B cell (primary cell): ENCODE data around the gene LBH. TPM values are rescaled to one million over a fixed set of nuclear protein-coding genes. Genes with fewer than 3 reads are reported as not detected.

Experiments
- ATAC-seq: fragments of 200-7000 bp; cut with Tn5 transposase; one replicate; pipeline ENCODE4 v1.10.0; 2021; ENCODE audit warnings: low read depth, mild to moderate bottlenecking, moderate number of reproducible peaks, moderate library complexity
- CTCF ChIA-PET: fragments of 350-600 bp; sonication (Branson Sonifier 250); formaldehyde crosslinking; loops from one replicate; lab custom pipeline; 2021; ENCODE audit warnings: antibody characterized with exemption, inconsistent platforms; lab: Charles Lee
- POLR2A ChIA-PET: fragments of 350-600 bp; sonication (Branson Sonifier 250); formaldehyde crosslinking; loops from one replicate; lab custom pipeline; 2021; ENCODE audit warnings: antibody characterized with exemption; lab: Charles Lee
- DNase-seq: peaks from one replicate; pipeline ENCODE4 v3.0.0; 2013
- H2AFZ ChIP-seq: 2 replicates; pipeline ENCODE4 v1.6.1; 2012; ENCODE audit warnings: mild to moderate bottlenecking, low read depth, low read length; ENCODE audit not compliant: insufficient read depth, poor library complexity, severe bottlenecking
- H3K27ac ChIP-seq, 2 donors: 1 replicate in 1 of 2; 2 replicates in 1 of 2; pipeline ENCODE4 v1.5.1; 2012 to 2013; ENCODE audit warnings: low read length in 2 of 2, mild to moderate bottlenecking in 2 of 2, moderate library complexity in 1 of 2
- H3K27me3 ChIP-seq, 4 experiments: fragments of 200-600 bp in 1 of 4; sonication (generic) in 1 of 4; replicated peaks in 1 of 4; 1 replicate in 2 of 4; 2 replicates in 2 of 4; pipeline versions ENCODE4 v1.6.1 to v1.7.0; 2013 to 2016; ENCODE audit warnings: low read length in 3 of 4, mild to moderate bottlenecking in 2 of 4, mixed read lengths in 1 of 4, moderate library complexity in 1 of 4; ENCODE audit not compliant: insufficient read depth in 4 of 4, control insufficient read depth in 3 of 4; ENCODE audit errors: control extremely low read depth in 1 of 4
- H3K36me3 ChIP-seq, 2 experiments: replicated peaks in 1 of 2; 1 replicate in 1 of 2; 2 replicates in 1 of 2; pipeline versions ENCODE4 v1.6.1 to v1.7.1; 2013; ENCODE audit warnings: low read length in 1 of 2; ENCODE audit not compliant: insufficient read depth in 2 of 2, control insufficient read depth in 1 of 2; ENCODE audit errors: control extremely low read depth in 1 of 2, extremely low read depth in 1 of 2
- H3K4me1 ChIP-seq, 2 donors: fragments of 200-600 bp in 1 of 2; sonication (generic) in 1 of 2; 1 replicate in 1 of 2; 2 replicates in 1 of 2; pipeline versions ENCODE4 v1.5.1 to v1.6.1; 2013 to 2017; ENCODE audit warnings: low read length in 2 of 2; ENCODE audit not compliant: control insufficient read depth in 2 of 2, insufficient read depth in 2 of 2
- H3K4me2 ChIP-seq: replicated peaks from 2 replicates; pipeline ENCODE3; 2012; ENCODE audit warnings: mild to moderate bottlenecking, low read depth, low read length; ENCODE audit not compliant: poor library complexity, severe bottlenecking
- H3K4me3 ChIP-seq, 5 experiments: fragments of 200-600 bp in 1 of 5; sonication (generic) in 1 of 5; 1 replicate in 3 of 5; 2 replicates in 2 of 5; pipeline versions ENCODE4 v1.5.1 to v1.7.0; 2011 to 2016; ENCODE audit warnings: low read length in 4 of 5, mild to moderate bottlenecking in 4 of 5, low read depth in 2 of 5, control low read depth in 1 of 5, moderate library complexity in 1 of 5; ENCODE audit not compliant: insufficient read depth in 1 of 5; ENCODE audit errors: control extremely low read depth in 1 of 5, extremely low read depth in 1 of 5
- H3K79me2 ChIP-seq: fragments of 200-600 bp; sonication (generic); one replicate; pipeline ENCODE4 v1.6.0; 2016; ENCODE audit warnings: low read length; ENCODE audit not compliant: control insufficient read depth, insufficient read depth
- H3K9ac ChIP-seq: fragments of 200-600 bp; sonication (generic); 2 replicates; pipeline ENCODE4 v1.6.1; 2017; ENCODE audit warnings: mild to moderate bottlenecking, low read length, moderate library complexity
- H3K9me3 ChIP-seq, 3 donors: one replicate each; pipeline versions ENCODE4 v1.6.1 to v1.7.1; 2013; ENCODE audit warnings: low read length in 2 of 3; ENCODE audit not compliant: control insufficient read depth in 2 of 3, insufficient read depth in 1 of 3; ENCODE audit errors: control extremely low read depth in 1 of 3
- H4K20me1 ChIP-seq: 2 replicates; pipeline ENCODE4 v1.6.0; 2012; ENCODE audit warnings: mild to moderate bottlenecking, low read length; ENCODE audit not compliant: insufficient read depth, control insufficient read depth, poor library complexity, severe bottlenecking
- H3K27ac Mint-ChIP-seq: one replicate; pipeline ENCODE4 v1.8.0; 2021; ENCODE audit warnings: mixed read lengths
- H3K27me3 Mint-ChIP-seq: one replicate; pipeline ENCODE4 v1.8.0; 2021; ENCODE audit warnings: mixed read lengths
- H3K4me1 Mint-ChIP-seq: one replicate; pipeline ENCODE4 v1.8.0; 2021; ENCODE audit warnings: mixed read lengths
- H3K4me3 Mint-ChIP-seq: one replicate; pipeline ENCODE4 v1.8.0; 2021; ENCODE audit warnings: mixed read lengths
- H3K9me3 Mint-ChIP-seq: one replicate; pipeline ENCODE4 v1.8.0; 2022; ENCODE audit warnings: mixed read lengths; ENCODE audit not compliant: insufficient read depth
- EZH2 ChIP-seq: IDR thresholded peaks from 2 replicates; pipeline ENCODE4 v1.6.1; 2012; ENCODE audit warnings: borderline replicate concordance, low read depth, mild to moderate bottlenecking, moderate library complexity, low read length; ENCODE audit not compliant: insufficient read depth, poor library complexity, severe bottlenecking
- WGBS: methylation state at CpG from one replicate; pipeline ENCODE4 v1.1.5; 2013; ENCODE audit warnings: missing lambda C conversion rate; ENCODE audit not compliant: insufficient coverage; 5-methylcytosine and 5-hydroxymethylcytosine counted together
- intact Hi-C: fragments of 100-400 bp; cut with micrococcal nuclease; formaldehyde crosslinking; loops from one replicate; pipeline ENCODE4 v1.10.0; 2022
- polyA plus RNA-seq: library from polyadenylated mRNA; depleted of rRNA; stranded (reverse); fragments of >200 nt; gene quantifications from 2 replicates; pipeline ENCODE4 v1.2.3, GENCODE V29; 2012
- total RNA-seq, 2 donors: library from RNA; stranded (reverse); fragments of 120-200 nt in 1 of 2; gene quantifications; 1 replicate in 1 of 2; 2 replicates in 1 of 2; pipeline versions ENCODE4 v1.2.3 to v1.2.4, GENCODE V29; 2013 to 2022
- TF ChIP-seq, protein P1 (sequence below): fragments of 200-600 bp; IDR thresholded peaks from one replicate; pipeline ENCODE4 v1.8.0; 2022; ENCODE audit warnings: antibody characterized with exemption, mild to moderate bottlenecking

LBH gene
- total and polyA plus RNA-seq, 2 donors (not counting 1 experiment from before 2014, with no cell fraction given), result 158 to 201 TPM

DNA sequence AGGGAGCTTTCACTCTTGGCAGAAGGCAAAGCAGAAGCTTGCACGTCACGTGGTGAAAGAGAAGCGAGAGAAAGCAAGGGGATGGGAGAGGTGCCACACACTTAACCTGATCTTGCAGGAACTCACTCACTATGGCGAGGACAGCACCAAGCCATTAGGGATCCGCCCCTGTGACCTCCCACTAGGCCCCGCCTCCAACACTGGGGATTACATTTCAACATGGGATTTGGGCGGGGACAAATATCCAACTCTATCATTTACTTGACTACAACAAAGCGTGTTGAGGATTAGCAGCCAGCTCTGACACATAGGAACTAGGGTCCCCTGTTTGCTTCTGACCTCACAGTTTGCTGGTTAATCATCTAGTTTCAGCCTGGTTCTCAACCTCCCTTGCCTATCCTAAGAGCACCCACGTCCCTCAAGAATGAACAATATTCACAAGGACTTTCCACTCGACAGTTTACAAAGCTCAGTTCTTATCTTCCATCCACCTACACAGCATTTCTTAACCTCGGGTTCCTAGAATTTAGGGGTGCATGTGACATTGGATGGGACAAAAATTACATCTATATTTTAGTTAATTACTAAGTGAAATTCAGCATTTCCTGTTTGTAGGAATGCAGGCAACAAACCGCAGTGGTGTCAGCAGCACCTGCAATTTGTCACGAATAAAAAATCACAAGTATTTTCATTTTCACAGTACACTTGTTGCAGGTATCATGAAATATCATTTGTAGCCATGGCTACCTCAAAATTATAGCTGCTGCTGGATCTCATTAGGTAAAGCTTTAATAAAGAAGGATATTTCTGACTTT, 36.0 kb downstream of the LBH start:
- Histone ChIP-seq H3K27me3 (no peaks in the 10 kb centered on the region), H3K27ac (peak overlapping the region in 1 of 2 donors; percentile 90), H3K9ac (no peak overlapping the region), H3K36me3 (no peaks in the 10 kb centered on the region), H3K9me3 (peaks cover 0 to 3% (median 0%) of the 10 kb centered on the region in 3 donors), H3K4me3 (no peak overlapping the region), H3K4me2 (peak overlapping the region; percentile 62), H2AFZ (no peak overlapping the region), H3K79me2 (peaks cover 14% of the 10 kb centered on the region), H3K4me1 (peaks cover 76 to 84% of the 10 kb centered on the region in 2 donors), H4K20me1 (no peaks in the 10 kb centered on the region)
- POLR2A ChIA-PET, result interaction anchor here (0.6 to 2.5 kb wide), 5 partner anchors 9 to 155 kb away, joined by 3 to 21 read pairs (median 3); partner anchors contain the start of gene LBH
- TF ChIP-seq, protein P1, sequence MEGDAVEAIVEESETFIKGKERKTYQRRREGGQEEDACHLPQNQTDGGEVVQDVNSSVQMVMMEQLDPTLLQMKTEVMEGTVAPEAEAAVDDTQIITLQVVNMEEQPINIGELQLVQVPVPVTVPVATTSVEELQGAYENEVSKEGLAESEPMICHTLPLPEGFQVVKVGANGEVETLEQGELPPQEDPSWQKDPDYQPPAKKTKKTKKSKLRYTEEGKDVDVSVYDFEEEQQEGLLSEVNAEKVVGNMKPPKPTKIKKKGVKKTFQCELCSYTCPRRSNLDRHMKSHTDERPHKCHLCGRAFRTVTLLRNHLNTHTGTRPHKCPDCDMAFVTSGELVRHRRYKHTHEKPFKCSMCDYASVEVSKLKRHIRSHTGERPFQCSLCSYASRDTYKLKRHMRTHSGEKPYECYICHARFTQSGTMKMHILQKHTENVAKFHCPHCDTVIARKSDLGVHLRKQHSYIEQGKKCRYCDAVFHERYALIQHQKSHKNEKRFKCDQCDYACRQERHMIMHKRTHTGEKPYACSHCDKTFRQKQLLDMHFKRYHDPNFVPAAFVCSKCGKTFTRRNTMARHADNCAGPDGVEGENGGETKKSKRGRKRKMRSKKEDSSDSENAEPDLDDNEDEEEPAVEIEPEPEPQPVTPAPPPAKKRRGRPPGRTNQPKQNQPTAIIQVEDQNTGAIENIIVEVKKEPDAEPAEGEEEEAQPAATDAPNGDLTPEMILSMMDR, result no peak
- TF ChIP-seq EZH2, result no peak
- no peak for ATAC-seq
- Mint-ChIP-seq H3K4me3 (peak overlapping the region; percentile 85), H3K4me1 (peaks cover 83% of the 10 kb centered on the region), H3K27ac (peak overlapping the region; percentile 99), H3K9me3 (no peaks in the 10 kb centered on the region), H3K27me3 (no peaks in the 10 kb centered on the region)
- no peak for DNase-seq
- CTCF ChIA-PET, result interaction anchor here (0.9 to 2.5 kb wide), 11 partner anchors 14 to 237 kb away, joined by 3 to 14 read pairs (median 4); no protein-coding TSS in a partner anchor
- intact Hi-C loops, result loop anchor here (5.0 kb wide), 1 partner anchor 35 kb away; the partner anchor contains the start of gene LBH
- WGBS, result 96% methylated on average over 3 of the region's 13 CpGs
